NT2/D1 (cell line): Measurements from ENCODE around the gene C19orf67.

Experiments
- DNase-seq: peaks from one replicate; pipeline ENCODE4 v3.0.0-alpha.2; 2011; ENCODE audit warnings: low read depth, low spot score
- H3K27me3 ChIP-seq: 2 replicates; pipeline ENCODE4 v1.6.0; 2011; ENCODE audit warnings: mild to moderate bottlenecking; ENCODE audit not compliant: insufficient read length, insufficient read depth
- H3K36me3 ChIP-seq: 2 replicates; pipeline ENCODE4 v1.6.1; 2011; ENCODE audit warnings: mild to moderate bottlenecking, low read length, mixed read lengths; ENCODE audit not compliant: insufficient read depth, insufficient read length
- H3K4me1 ChIP-seq: 2 replicates; pipeline ENCODE4 v1.5.1; 2011; ENCODE audit not compliant: insufficient read depth, insufficient read length
- H3K4me3 ChIP-seq: 2 replicates; pipeline ENCODE4 v1.5.1; 2011; ENCODE audit warnings: low read depth; ENCODE audit not compliant: insufficient read length
- H3K9ac ChIP-seq: 2 replicates; pipeline ENCODE4 v1.6.0; 2011; ENCODE audit warnings: low read depth; ENCODE audit not compliant: insufficient read length
- H3K9me3 ChIP-seq: 2 replicates; pipeline ENCODE4 v1.5.1; 2011; ENCODE audit warnings: mild to moderate bottlenecking, low read length; ENCODE audit not compliant: insufficient read depth
- SUZ12 ChIP-seq: IDR thresholded peaks from 2 replicates; pipeline ENCODE4 v1.6.1; 2011; ENCODE audit not compliant: insufficient read length, insufficient read depth; ENCODE audit errors: extremely low read depth
- YY1 ChIP-seq: IDR thresholded peaks from 2 replicates; pipeline ENCODE4 v1.6.1; 2011; ENCODE audit not compliant: insufficient read length, insufficient read depth
- ZNF274 ChIP-seq: IDR thresholded peaks from 2 replicates; pipeline ENCODE4 v1.6.1; 2011; ENCODE audit warnings: mild to moderate bottlenecking, low read depth, low read length

C19orf67 gene

GRCh38 chr19:14119146-14119545 is 33.6 kb upstream of the C19orf67 start:
- H3K27me3 ChIP-seq, result no peaks in the 10 kb centered on the region
- no peak for DNase-seq
- TF ChIP-seq YY1 (no peak), ZNF274 (no peak), SUZ12 (no peak)
- peak overlapping the region; percentile 89 for H3K9ac ChIP-seq
- H3K4me1 ChIP-seq, result peaks cover 5% of the 10 kb centered on the region
- H3K36me3 ChIP-seq, result peaks cover 32% of the 10 kb centered on the region
- H3K9me3 ChIP-seq, result no peaks in the 10 kb centered on the region
- no peak overlapping the region for H3K4me3 ChIP-seq

DNA sequence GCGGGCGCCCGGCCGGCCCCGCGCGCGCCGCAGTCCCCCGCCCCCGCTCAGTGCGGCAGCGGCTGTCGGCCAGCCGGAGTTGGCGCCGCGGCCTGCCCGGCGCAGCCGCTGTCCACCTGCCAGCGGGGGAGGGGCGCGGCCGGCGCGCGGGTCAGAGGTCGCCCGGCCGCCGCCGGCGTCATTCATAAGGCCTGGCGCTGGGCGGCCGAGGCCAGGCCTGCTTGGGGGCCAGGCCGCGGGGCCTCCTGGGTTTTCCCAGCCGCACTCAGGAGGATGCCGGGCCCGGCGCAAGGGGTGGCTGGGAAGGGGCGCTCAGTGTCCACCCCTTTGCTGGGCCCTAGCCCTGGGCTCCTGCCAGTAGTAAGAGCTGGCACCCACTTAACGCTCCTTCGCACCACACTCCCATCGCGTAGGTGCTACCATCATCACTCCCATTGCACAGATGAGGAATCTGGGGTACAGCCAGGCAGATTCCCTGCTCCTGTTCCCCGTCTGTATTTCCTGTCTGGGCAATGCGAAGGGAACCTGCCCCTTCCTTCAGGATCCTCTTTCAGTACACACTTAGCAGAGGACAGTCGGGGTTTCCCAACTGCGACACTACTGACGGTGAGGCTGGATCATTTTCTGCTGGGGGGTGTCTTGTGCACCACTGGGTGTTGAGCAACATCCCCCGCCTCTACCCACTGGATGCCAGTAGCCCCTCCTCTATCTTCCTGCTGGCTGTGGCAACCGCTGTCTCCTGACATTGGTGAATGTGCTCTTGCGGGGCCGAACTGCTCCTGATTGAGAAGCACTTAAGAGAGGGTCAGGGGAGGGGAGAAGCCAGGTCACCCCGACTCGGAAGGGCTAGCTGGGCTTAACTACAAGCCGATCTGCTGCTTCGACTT is 32.8 kb upstream of the C19orf67 start:
- Histone ChIP-seq H3K9me3 (no peaks in the 10 kb centered on the region), H3K9ac (peak overlapping the region; percentile 89), H3K4me1 (peaks cover 8% of the 10 kb centered on the region), H3K4me3 (peak overlapping the region; percentile 36), H3K27me3 (no peaks in the 10 kb centered on the region), H3K36me3 (peaks cover 28% of the 10 kb centered on the region)
- no peak for TF ChIP-seq SUZ12
- TF ChIP-seq ZNF274, result no peak
- no peak for TF ChIP-seq YY1
- no peak for DNase-seq

DNA sequence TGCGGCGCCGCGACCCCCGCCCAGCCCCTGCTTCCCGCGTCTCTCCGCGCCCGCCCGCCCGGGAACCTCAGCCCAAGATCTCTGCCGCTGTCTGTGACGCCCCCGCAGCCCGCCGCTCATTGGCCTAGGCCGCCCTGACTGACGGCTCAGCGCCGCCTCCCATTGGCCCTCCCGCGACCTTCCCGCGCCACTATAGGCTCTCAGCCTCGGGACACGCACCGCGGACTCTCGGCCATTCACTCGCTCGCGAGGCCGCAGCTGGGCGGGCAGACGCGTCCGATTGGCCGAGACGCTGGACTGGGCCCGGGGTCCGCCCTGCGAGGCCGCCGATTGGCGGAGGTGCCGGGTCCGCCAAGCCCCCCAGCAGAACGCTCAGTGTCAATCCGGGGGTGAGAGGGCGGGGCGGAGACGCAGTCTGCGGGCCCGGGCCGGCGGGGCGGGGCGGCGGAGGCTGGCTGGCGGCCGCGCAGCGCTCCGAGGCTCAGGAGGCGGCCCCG is 32.1 kb upstream of the C19orf67 start, which contains the start of gene PRKACA:
Gene PRKACA, minus strand, starts transcription at position 95 of the 497 bp plus-strand sequence. CDS start 215 bp downstream, outside the sequence.
- H3K9ac ChIP-seq, result peak within 1 kb of the TSS; percentile 89
- no peaks in the 10 kb centered on the region for H3K9me3 ChIP-seq
- H3K27me3 ChIP-seq, result no peaks in the 10 kb centered on the region
- no peak for TF ChIP-seq ZNF274
- no peak for TF ChIP-seq SUZ12
- TF ChIP-seq YY1, result no peak
- H3K36me3 ChIP-seq, result peaks cover 24% of the 10 kb centered on the region
- DNase-seq, result peak; percentile 99
- H3K4me3 ChIP-seq, result peak within 1 kb of the TSS; percentile 72
- H3K4me1 ChIP-seq, result peaks cover 15% of the 10 kb centered on the region

DNA sequence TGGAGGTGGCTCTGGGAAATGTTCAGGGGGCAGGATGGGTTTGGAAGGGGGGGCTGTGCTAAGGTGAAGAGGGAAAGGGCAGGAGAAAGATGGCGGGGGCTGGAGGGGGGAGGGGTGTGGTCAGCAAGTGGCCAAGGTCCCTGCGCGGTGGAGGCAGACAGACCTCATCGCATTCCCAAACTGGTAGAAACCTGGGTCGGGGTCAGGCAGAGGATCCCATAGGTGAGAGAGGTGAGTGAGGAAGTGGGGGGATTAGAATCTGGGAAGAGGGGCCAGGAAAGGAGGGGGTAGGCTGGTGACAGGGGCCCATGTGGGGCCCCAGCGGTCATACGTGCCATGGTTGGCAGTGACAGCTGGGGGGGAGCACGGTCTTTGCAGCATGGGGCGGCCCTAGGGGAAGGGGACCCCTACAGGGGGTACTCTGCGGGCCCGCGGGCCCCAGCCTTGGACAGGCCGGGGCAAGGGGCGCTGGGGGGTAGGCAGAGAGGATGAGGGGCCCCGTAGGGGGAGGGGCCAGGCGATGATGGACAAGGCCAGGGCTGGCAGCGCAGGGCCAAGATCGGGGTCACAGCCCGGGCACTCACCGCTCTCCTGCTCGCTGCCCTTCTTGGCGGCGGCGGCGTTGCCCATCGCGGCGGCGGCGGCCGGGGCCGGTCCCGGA is 31.5 kb upstream of the C19orf67 start:
- H3K4me1 ChIP-seq, result peaks cover 21% of the 10 kb centered on the region
- no peak for DNase-seq
- H3K36me3 ChIP-seq, result peaks cover 21% of the 10 kb centered on the region
- peak overlapping the region; percentile 72 for H3K4me3 ChIP-seq
- no peak for TF ChIP-seq YY1
- no peak for TF ChIP-seq ZNF274
- TF ChIP-seq SUZ12, result no peak
- H3K9ac ChIP-seq, result peak overlapping the region; percentile 82
- H3K27me3 ChIP-seq, result no peaks in the 10 kb centered on the region
- H3K9me3 ChIP-seq, result no peaks in the 10 kb centered on the region

DNA sequence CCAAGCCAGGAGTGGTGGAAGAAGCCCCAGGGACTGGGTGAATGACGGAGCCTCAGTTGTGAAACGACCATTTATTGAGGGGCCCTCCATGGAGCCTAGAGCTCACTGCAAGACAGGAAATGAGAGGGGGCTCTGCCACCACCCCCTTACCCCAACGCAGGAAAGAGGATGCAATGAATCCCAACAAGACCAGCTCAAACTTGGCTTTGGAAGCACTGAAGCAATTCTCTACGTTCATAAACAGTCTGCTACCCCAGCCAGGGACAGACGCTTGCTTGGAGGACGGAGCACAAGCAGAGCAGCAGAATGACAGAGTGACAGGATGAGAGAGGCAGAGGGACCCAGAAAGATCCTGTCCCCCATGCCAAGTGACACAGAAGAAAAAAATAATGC is 30.9 kb upstream of the C19orf67 start:
- no peak for DNase-seq
- TF ChIP-seq YY1 (no peak), SUZ12 (no peak), ZNF274 (no peak)

GRCh38 chr19:14115756-14116155 is 30.2 kb upstream of the C19orf67 start:
- H3K9ac ChIP-seq, result no peak overlapping the region
- H3K36me3 ChIP-seq, result peaks cover 13% of the 10 kb centered on the region
- no peak overlapping the region for H3K4me3 ChIP-seq
- TF ChIP-seq YY1 (no peak), SUZ12 (no peak), ZNF274 (no peak)
- H3K27me3 ChIP-seq, result no peaks in the 10 kb centered on the region
- H3K4me1 ChIP-seq, result peaks cover 23% of the 10 kb centered on the region
- DNase-seq, result no peak
- no peaks in the 10 kb centered on the region for H3K9me3 ChIP-seq

More for the DNA sequence above, 30.9 kb upstream of the C19orf67 start:
- H3K27me3 ChIP-seq, result no peaks in the 10 kb centered on the region
- H3K4me3 ChIP-seq, result peak overlapping the region; percentile 72
- no peaks in the 10 kb centered on the region for H3K9me3 ChIP-seq
- peak overlapping the region; percentile 82 for H3K9ac ChIP-seq
- peaks cover 21% of the 10 kb centered on the region for H3K4me1 ChIP-seq
- H3K36me3 ChIP-seq, result peaks cover 21% of the 10 kb centered on the region

- no peaks in the 10 kb centered on the region for H3K9me3 ChIP-seq
- peaks cover 4% of the 10 kb centered on the region for H3K36me3 ChIP-seq
- no peak overlapping the region for H3K4me3 ChIP-seq
- peaks cover 25% of the 10 kb centered on the region for H3K4me1 ChIP-seq
- H3K27me3 ChIP-seq, result no peaks in the 10 kb centered on the region
- TF ChIP-seq YY1, result no peak
- no peak for TF ChIP-seq SUZ12
- TF ChIP-seq ZNF274, result no peak
- DNase-seq, result no peak
- no peak overlapping the region for H3K9ac ChIP-seq
These were observed 29.3 kb upstream of the C19orf67 start for GRCh38 chr19:14114854-14115253.
